Measurements from ENCODE around the gene FAM53B. TPM values are rescaled to one million over a fixed set of nuclear protein-coding genes. Genes with fewer than 3 reads are reported as not detected.

Gene FAM53B
- total RNA-seq, 1 experiment from 2014 or later: 13.7 TPM

GRCh38 chr10:124578231-124579010, 165.8 kb downstream of the FAM53B start:
- DNase-seq: no peak
- TF ChIP-seq CTCF (IDR thresholded peaks at IDR 0.05; ENCODE audit: insufficient read depth in 1 of 2, low read depth in 1 of 2, low read length in 1 of 2, severe bottlenecking in 1 of 2, unreplicated experiment in 1 of 2): no peak
- CTCF ChIA-PET: no interaction called here
- POLR2A ChIA-PET: no interaction called here
- no peak overlapping the region for H3K4me3 Mint-ChIP-seq (ENCODE audit: unreplicated experiment)
- Histone ChIP-seq H3K36me3 (ENCODE audit: control insufficient read depth, insufficient read depth, low read length) (no peaks in the 10 kb centered on the region), H3K9me3 (0 out of 2 replicates have a peak, but pooled peaks cover 4% of the 10 kb centered on the region), H3K4me3 (ENCODE audit: low read depth, low read length) (no peak overlapping the region), H3K27me3 (replicated peaks; ENCODE audit: control insufficient read depth, insufficient read depth, low read length) (no peaks in the 10 kb centered on the region), H3K4me1 (no peaks in the 10 kb centered on the region)
- intact Hi-C loops (cut with micrococcal nuclease; ENCODE audit: unreplicated experiment): no loop called here
- peaks cover 3% of the 10 kb centered on the region for H3K9me3 Mint-ChIP-seq (ENCODE audit: unreplicated experiment)
- no peak overlapping the region for H3K27ac Mint-ChIP-seq (ENCODE audit: unreplicated experiment)
- no TSS peak for BruUV-seq (replicated peaks)
- H3K4me1 Mint-ChIP-seq (ENCODE audit: low read depth, unreplicated experiment): no peaks in the 10 kb centered on the region
- peaks cover 3% of the 10 kb centered on the region for H3K27me3 Mint-ChIP-seq (ENCODE audit: insufficient read depth, unreplicated experiment)
- no peaks in the 10 kb centered on the region for H3K36me3 Mint-ChIP-seq (ENCODE audit: insufficient read depth, unreplicated experiment)

DNA sequence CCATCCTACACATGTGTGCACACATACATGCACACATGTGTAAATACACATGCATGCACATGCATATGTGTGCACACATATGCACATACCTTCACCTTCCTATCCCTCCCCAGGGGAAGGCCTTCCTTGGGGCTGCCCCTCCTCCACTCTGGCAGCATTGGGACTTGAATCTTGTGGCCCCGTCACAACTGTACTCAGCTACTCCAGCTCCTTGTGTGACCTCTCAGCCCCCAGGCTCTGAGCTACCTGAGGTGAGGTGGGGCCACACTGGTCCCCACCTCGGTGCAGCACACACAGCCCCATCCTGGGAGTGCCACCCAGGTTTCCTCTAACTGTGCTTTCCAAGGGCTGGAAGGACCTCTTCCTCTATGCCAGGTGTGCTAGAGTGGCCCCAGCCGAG, 166.5 kb downstream of the FAM53B start:
- no peak for TF ChIP-seq CTCF (IDR thresholded peaks at IDR 0.05; ENCODE audit: insufficient read depth in 1 of 2, low read depth in 1 of 2, low read length in 1 of 2, severe bottlenecking in 1 of 2, unreplicated experiment in 1 of 2)
- Mint-ChIP-seq H3K9me3 (ENCODE audit: unreplicated experiment) (no peaks in the 10 kb centered on the region), H3K4me3 (ENCODE audit: unreplicated experiment) (no peak overlapping the region), H3K36me3 (ENCODE audit: insufficient read depth, unreplicated experiment) (no peaks in the 10 kb centered on the region), H3K27me3 (ENCODE audit: insufficient read depth, unreplicated experiment) (peaks cover 3% of the 10 kb centered on the region), H3K4me1 (ENCODE audit: low read depth, unreplicated experiment) (no peaks in the 10 kb centered on the region), H3K27ac (ENCODE audit: unreplicated experiment) (no peak overlapping the region)
- H3K4me3 ChIP-seq (ENCODE audit: low read depth, low read length): no peak overlapping the region
- no TSS peak for BruUV-seq (replicated peaks)
- H3K9me3 ChIP-seq: 0 out of 2 replicates have a peak, but pooled peaks cover 4% of the 10 kb centered on the region
- no peak for DNase-seq
- no peaks in the 10 kb centered on the region for H3K36me3 ChIP-seq (ENCODE audit: control insufficient read depth, insufficient read depth, low read length)
- intact Hi-C loops (cut with micrococcal nuclease; ENCODE audit: unreplicated experiment): no loop called here
- POLR2A ChIA-PET: no interaction called here
- H3K27me3 ChIP-seq (replicated peaks; ENCODE audit: control insufficient read depth, insufficient read depth, low read length): no peaks in the 10 kb centered on the region
- CTCF ChIA-PET: interaction anchor here (0.6 kb wide), 2 partner anchors 98 to 148 kb away, joined by 4 to 8 read pairs; no protein-coding TSS in a partner anchor
- H3K4me1 ChIP-seq: no peaks in the 10 kb centered on the region

GRCh38 chr10:124576526-124577420, 167.4 kb downstream of the FAM53B start:
- Mint-ChIP-seq H3K9me3 (ENCODE audit: unreplicated experiment) (no peaks in the 10 kb centered on the region), H3K4me3 (ENCODE audit: unreplicated experiment) (no peak overlapping the region)

More at GRCh38 chr10:124576526-124577420, 167.4 kb downstream of the FAM53B start:
- no peaks in the 10 kb centered on the region for H3K36me3 ChIP-seq (ENCODE audit: control insufficient read depth, insufficient read depth, low read length)
- intact Hi-C loops (cut with micrococcal nuclease; ENCODE audit: unreplicated experiment): no loop called here
- no peaks in the 10 kb centered on the region; the same call in 1 of the 2 replicates for H3K27me3 ChIP-seq (replicated peaks; ENCODE audit: control insufficient read depth, insufficient read depth, low read length)
- no peaks in the 10 kb centered on the region for H3K36me3 Mint-ChIP-seq (ENCODE audit: insufficient read depth, unreplicated experiment)
- BruUV-seq (replicated peaks): no TSS peak
- H3K27ac Mint-ChIP-seq (ENCODE audit: unreplicated experiment): no peak overlapping the region
- H3K4me3 ChIP-seq (ENCODE audit: low read depth, low read length): no peak overlapping the region
- peaks cover 3% of the 10 kb centered on the region for H3K27me3 Mint-ChIP-seq (ENCODE audit: insufficient read depth, unreplicated experiment)
- TF ChIP-seq CTCF (IDR thresholded peaks at IDR 0.05; ENCODE audit: insufficient read depth in 1 of 2, low read depth in 1 of 2, low read length in 1 of 2, severe bottlenecking in 1 of 2, unreplicated experiment in 1 of 2): no peak
- CTCF ChIA-PET: interaction anchor here (0.6 kb wide), 2 partner anchors 98 to 149 kb away, joined by 4 to 8 read pairs; no protein-coding TSS in a partner anchor
- H3K9me3 ChIP-seq: 0 out of 2 replicates have a peak, but pooled peaks cover 4% of the 10 kb centered on the region
- no peaks in the 10 kb centered on the region for H3K4me1 Mint-ChIP-seq (ENCODE audit: low read depth, unreplicated experiment)
- DNase-seq: peak in 1 of 2 experiments; percentile 25
- no peaks in the 10 kb centered on the region for H3K4me1 ChIP-seq
- POLR2A ChIA-PET: no interaction called here
